Omental fat pad (tissue), 4 donors: Measurements from ENCODE around the gene RRAS. TPM values are rescaled to one million over a fixed set of nuclear protein-coding genes. Genes with fewer than 3 reads are reported as not detected.
A peak's percentile ranks its signal among the peaks of the same experiment; 100 is the strongest.

Source experiments
- ATAC-seq: fragments of 150-250 bp; one replicate; pipeline ENCODE4 v1.9.1; 2016; ENCODE audit warnings: mild to moderate bottlenecking, moderate library complexity; ENCODE audit not compliant: low FRiP score
- DNase-seq: peaks from one replicate; pipeline ENCODE4 v3.0.0-alpha.2; 2019; ENCODE audit warnings: low spot score
- CTCF ChIP-seq, 3 donors: fragments of 450-650 bp; IDR thresholded peaks; one replicate each; pipeline ENCODE4 v1.5.1; 2016 to 2017; ENCODE audit warnings: antibody characterized with exemption in 3 of 3, mild to moderate bottlenecking in 3 of 3, moderate library complexity in 2 of 3
- total RNA-seq, 4 donors: library from RNA; depleted of rRNA; stranded (reverse); fragments of >200 nt; gene quantifications; one replicate each; pipeline ENCODE4 v1.1.0, GENCODE V29; 2016

The RRAS gene
- total RNA-seq, 4 donors from 2014 or later, result 72.2 to 91.0 (median 76.8) TPM

- TF ChIP-seq CTCF (IDR thresholded peaks at IDR 0.05), result no peak
- ATAC-seq, result peak; percentile 93
- peak; percentile 99 for DNase-seq
Measured at GRCh38 chr19:49665351-49666119, 25.6 kb upstream of the RRAS start, which contains the start of the genes BCL2L12 and IRF3. Gene BCL2L12, plus strand, starts transcription at chr19:49665933. Its CDS starts 760 bp downstream, at chr19:49666693. Gene IRF3, minus strand, starts transcription at chr19:49665857. Its CDS starts 1,019 bp downstream, at chr19:49664838.

GRCh38 chr19:49665036-49665350, 25.1 kb upstream of the RRAS start:
- no peak for TF ChIP-seq CTCF (IDR thresholded peaks at IDR 0.05)
- DNase-seq (no peak), ATAC-seq (no peak)

GRCh38 chr19:49664171-49665035, 24.5 kb upstream of the RRAS start:
- ATAC-seq, result peak; percentile 74

GRCh38 chr19:49663224-49663623, 23.3 kb upstream of the RRAS start:
- ATAC-seq, result no peak
- DNase-seq, result no peak
- TF ChIP-seq CTCF (IDR thresholded peaks at IDR 0.05), result no peak

More at GRCh38 chr19:49664171-49665035, 24.5 kb upstream of the RRAS start:
- no peak for TF ChIP-seq CTCF (IDR thresholded peaks at IDR 0.05)
- peak; percentile 94 for DNase-seq

GRCh38 chr19:49662011-49662410, 22.1 kb upstream of the RRAS start:
- TF ChIP-seq CTCF (IDR thresholded peaks at IDR 0.05), result no peak
- DNase-seq (no peak), ATAC-seq (no peak)

GRCh38 chr19:49660338-49660961, 20.5 kb upstream of the RRAS start:
- ATAC-seq, result no peak
- TF ChIP-seq CTCF (IDR thresholded peaks at IDR 0.05), result no peak
- DNase-seq, result no peak
